SK-N-SH treated with all-trans-retinoic acid at 6 μM for 48 hours (cell line): Measurements from ENCODE around the gene DCP1B.

Experiments used
- ARNTL ChIP-seq: fragments of 450-650 bp; formaldehyde crosslinking; IDR thresholded peaks from 2 replicates; pipeline ENCODE4 v1.5.0; 2020; ENCODE audit warnings: low read depth, mild to moderate bottlenecking, moderate library complexity, borderline replicate concordance
- ESRRG ChIP-seq: fragments of 250-450 bp; sonication (Bioruptor Pico); IDR thresholded peaks from 2 replicates; pipeline ENCODE4 v1.6.1; 2021; ENCODE audit warnings: mild to moderate bottlenecking
- TF ChIP-seq, protein P1 (sequence below): fragments of 250-450 bp; sonication (Bioruptor Pico); IDR thresholded peaks from 2 replicates; pipeline ENCODE4 v1.5.0; 2020; ENCODE audit warnings: mild to moderate bottlenecking, moderate library complexity
- TF ChIP-seq, protein P2 (sequence below): fragments of 250-450 bp; sonication (Bioruptor Pico); IDR thresholded peaks from 2 replicates; pipeline ENCODE4 v1.8.0; 2020; ENCODE audit warnings: mild to moderate bottlenecking, moderate library complexity, borderline replicate concordance

DNA sequence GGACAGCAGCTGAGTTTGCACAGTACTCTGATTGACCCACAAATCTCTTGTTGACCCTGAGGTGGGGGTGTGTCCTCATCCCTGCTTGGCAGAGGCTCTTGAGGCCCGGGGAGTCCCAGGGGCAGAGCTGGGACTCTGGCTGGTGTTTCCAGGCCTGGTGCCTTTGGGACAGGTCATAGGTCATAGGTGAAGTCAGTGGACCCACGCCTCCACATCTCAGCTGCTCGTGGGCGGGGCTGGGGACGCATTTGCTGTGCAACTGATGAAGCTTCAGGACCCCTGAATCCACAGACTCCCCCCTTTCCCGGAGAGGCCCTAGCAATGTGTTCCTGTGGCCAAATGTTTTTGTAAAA, 85.4 kb downstream of the DCP1B start:
- TF ChIP-seq, protein P1, sequence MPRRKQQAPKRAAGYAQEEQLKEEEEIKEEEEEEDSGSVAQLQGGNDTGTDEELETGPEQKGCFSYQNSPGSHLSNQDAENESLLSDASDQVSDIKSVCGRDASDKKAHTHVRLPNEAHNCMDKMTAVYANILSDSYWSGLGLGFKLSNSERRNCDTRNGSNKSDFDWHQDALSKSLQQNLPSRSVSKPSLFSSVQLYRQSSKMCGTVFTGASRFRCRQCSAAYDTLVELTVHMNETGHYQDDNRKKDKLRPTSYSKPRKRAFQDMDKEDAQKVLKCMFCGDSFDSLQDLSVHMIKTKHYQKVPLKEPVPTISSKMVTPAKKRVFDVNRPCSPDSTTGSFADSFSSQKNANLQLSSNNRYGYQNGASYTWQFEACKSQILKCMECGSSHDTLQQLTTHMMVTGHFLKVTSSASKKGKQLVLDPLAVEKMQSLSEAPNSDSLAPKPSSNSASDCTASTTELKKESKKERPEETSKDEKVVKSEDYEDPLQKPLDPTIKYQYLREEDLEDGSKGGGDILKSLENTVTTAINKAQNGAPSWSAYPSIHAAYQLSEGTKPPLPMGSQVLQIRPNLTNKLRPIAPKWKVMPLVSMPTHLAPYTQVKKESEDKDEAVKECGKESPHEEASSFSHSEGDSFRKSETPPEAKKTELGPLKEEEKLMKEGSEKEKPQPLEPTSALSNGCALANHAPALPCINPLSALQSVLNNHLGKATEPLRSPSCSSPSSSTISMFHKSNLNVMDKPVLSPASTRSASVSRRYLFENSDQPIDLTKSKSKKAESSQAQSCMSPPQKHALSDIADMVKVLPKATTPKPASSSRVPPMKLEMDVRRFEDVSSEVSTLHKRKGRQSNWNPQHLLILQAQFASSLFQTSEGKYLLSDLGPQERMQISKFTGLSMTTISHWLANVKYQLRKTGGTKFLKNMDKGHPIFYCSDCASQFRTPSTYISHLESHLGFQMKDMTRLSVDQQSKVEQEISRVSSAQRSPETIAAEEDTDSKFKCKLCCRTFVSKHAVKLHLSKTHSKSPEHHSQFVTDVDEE (CRISPR knock-in tag), result no peak
- TF ChIP-seq ARNTL, result no peak
- no peak for TF ChIP-seq ESRRG (CRISPR knock-in tag)
- TF ChIP-seq, protein P2, sequence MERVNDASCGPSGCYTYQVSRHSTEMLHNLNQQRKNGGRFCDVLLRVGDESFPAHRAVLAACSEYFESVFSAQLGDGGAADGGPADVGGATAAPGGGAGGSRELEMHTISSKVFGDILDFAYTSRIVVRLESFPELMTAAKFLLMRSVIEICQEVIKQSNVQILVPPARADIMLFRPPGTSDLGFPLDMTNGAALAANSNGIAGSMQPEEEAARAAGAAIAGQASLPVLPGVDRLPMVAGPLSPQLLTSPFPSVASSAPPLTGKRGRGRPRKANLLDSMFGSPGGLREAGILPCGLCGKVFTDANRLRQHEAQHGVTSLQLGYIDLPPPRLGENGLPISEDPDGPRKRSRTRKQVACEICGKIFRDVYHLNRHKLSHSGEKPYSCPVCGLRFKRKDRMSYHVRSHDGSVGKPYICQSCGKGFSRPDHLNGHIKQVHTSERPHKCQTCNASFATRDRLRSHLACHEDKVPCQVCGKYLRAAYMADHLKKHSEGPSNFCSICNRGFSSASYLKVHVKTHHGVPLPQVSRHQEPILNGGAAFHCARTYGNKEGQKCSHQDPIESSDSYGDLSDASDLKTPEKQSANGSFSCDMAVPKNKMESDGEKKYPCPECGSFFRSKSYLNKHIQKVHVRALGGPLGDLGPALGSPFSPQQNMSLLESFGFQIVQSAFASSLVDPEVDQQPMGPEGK (CRISPR knock-in tag), result no peak
